GM23338 (cell line): Measurements from ENCODE around the gene PPP1R9A. TPM values are rescaled to one million over a fixed set of nuclear protein-coding genes. Genes with fewer than 3 reads are reported as not detected.

Experiments
- ATAC-seq: fragments of 200-7000 bp; cut with Tn5 transposase; 3 replicates; pipeline ENCODE4 v1.9.1; 2020
- DNase-seq: peaks from one replicate; pipeline ENCODE4 v3.0.0-alpha.2; 2015; ENCODE audit warnings: low spot score
- H2AFZ ChIP-seq: fragments of 200-600 bp; sonication (generic); 2 replicates; pipeline ENCODE4 v1.8.0; 2016; ENCODE audit warnings: antibody characterized with exemption, mild to moderate bottlenecking, moderate library complexity
- H3F3A ChIP-seq: fragments of 200-600 bp; sonication (generic); replicated peaks from 2 replicates; pipeline ENCODE4 v1.8.0; 2017; ENCODE audit warnings: antibody characterized with exemption, mixed run types, low read depth
- H3K27ac ChIP-seq: fragments of 200-600 bp; sonication (generic); 2 replicates; pipeline ENCODE4 v1.6.1; 2016; ENCODE audit warnings: low read depth
- H3K27me3 ChIP-seq: fragments of 200-600 bp; sonication (generic); 2 replicates; pipeline ENCODE4 v1.8.0; 2016; ENCODE audit warnings: mild to moderate bottlenecking, mixed run types, moderate library complexity; ENCODE audit not compliant: insufficient read depth
- H3K36me3 ChIP-seq: fragments of 200-600 bp; sonication (generic); 2 replicates; pipeline ENCODE4 v1.8.0; 2016; ENCODE audit warnings: mild to moderate bottlenecking; ENCODE audit not compliant: insufficient read depth
- H3K4me1 ChIP-seq: fragments of 200-600 bp; sonication (generic); 2 replicates; pipeline ENCODE4 v1.8.0; 2016; ENCODE audit warnings: mild to moderate bottlenecking, moderate library complexity; ENCODE audit not compliant: insufficient read depth
- H3K4me2 ChIP-seq: fragments of 200-600 bp; sonication (generic); 2 replicates; pipeline ENCODE4 v1.7.1; 2017; ENCODE audit warnings: mixed run types
- H3K4me3 ChIP-seq: fragments of 200-600 bp; sonication (generic); 2 replicates; pipeline ENCODE4 v1.6.1; 2016; ENCODE audit warnings: mixed run types
- H3K79me2 ChIP-seq: fragments of 200-600 bp; sonication (generic); replicated peaks from 2 replicates; pipeline ENCODE4 v1.8.0; 2017; ENCODE audit warnings: mild to moderate bottlenecking; ENCODE audit not compliant: insufficient read depth
- H3K9me2 ChIP-seq: fragments of 200-600 bp; sonication (generic); 2 replicates; pipeline ENCODE4 v1.8.0; 2017; ENCODE audit not compliant: insufficient read depth
- H4K20me1 ChIP-seq: fragments of 200-600 bp; sonication (generic); replicated peaks from 2 replicates; pipeline ENCODE4 v1.8.0; 2017; ENCODE audit warnings: mild to moderate bottlenecking; ENCODE audit not compliant: insufficient read depth
- H3K27ac Mint-ChIP-seq: 2 replicates; pipeline ENCODE4 v1.8.0; 2020; ENCODE audit warnings: inconsistent platforms, mild to moderate bottlenecking, moderate library complexity, mixed read lengths
- H3K27me3 Mint-ChIP-seq: 3 replicates; pipeline ENCODE4 v1.8.0; 2022; ENCODE audit warnings: low read depth, mild to moderate bottlenecking, moderate library complexity, mixed read lengths, inconsistent platforms; ENCODE audit not compliant: insufficient read depth, poor library complexity
- H3K36me3 Mint-ChIP-seq: 3 replicates; pipeline ENCODE4 v1.8.0; 2021; ENCODE audit warnings: low read depth, mild to moderate bottlenecking, inconsistent platforms, moderate library complexity, mixed read lengths
- H3K4me1 Mint-ChIP-seq: 3 replicates; pipeline ENCODE4 v1.8.0; 2020; ENCODE audit warnings: mild to moderate bottlenecking, inconsistent platforms, mixed read lengths
- H3K4me3 Mint-ChIP-seq: 3 replicates; pipeline ENCODE4 v1.8.0; 2021; ENCODE audit warnings: moderate library complexity, mild to moderate bottlenecking, inconsistent platforms, mixed read lengths
- H3K9me3 Mint-ChIP-seq: 3 replicates; pipeline ENCODE4 v1.8.0; 2020; ENCODE audit warnings: moderate library complexity, mild to moderate bottlenecking, inconsistent platforms, mixed read lengths
- CREB1 ChIP-seq: fragments of 250-450 bp; sonication (Bioruptor Pico); IDR thresholded peaks from 2 replicates; pipeline ENCODE4 v1.5.0; 2020; ENCODE audit warnings: low read depth, mild to moderate bottlenecking, moderate library complexity
- CTCF ChIP-seq, 2 experiments: fragments of 200-600 bp in 1 of 2; sonication (generic) in 1 of 2; conservative IDR thresholded peaks; 2 replicates each; pipeline versions ENCODE4 v1.5.1 to v1.6.1; 2016 to 2017; ENCODE audit warnings: antibody characterized with exemption in 2 of 2, low read depth in 2 of 2, mild to moderate bottlenecking in 2 of 2, moderate library complexity in 1 of 2
- ETS1 ChIP-seq: IDR thresholded peaks from 2 replicates; pipeline ENCODE4 v1.6.1; 2016; ENCODE audit warnings: antibody characterized with exemption
- EZH2 ChIP-seq: fragments of 200-600 bp; sonication (generic); IDR thresholded peaks from one replicate; pipeline ENCODE4 v1.8.0; 2017; ENCODE audit warnings: antibody characterized with exemption, mild to moderate bottlenecking, low read depth; ENCODE audit not compliant: unreplicated experiment
- EZH2phosphoT487 ChIP-seq: fragments of 200-600 bp; sonication (generic); IDR thresholded peaks from one replicate; pipeline ENCODE4 v1.8.1; 2018; ENCODE audit warnings: antibody characterized with exemption; ENCODE audit not compliant: unreplicated experiment
- JUNB ChIP-seq: IDR thresholded peaks from one replicate; pipeline ENCODE4 v1.6.1; 2016; ENCODE audit warnings: antibody characterized with exemption; ENCODE audit not compliant: unreplicated experiment
- NANOG ChIP-seq: IDR thresholded peaks from 2 replicates; pipeline ENCODE4 v1.6.1; 2016; ENCODE audit warnings: antibody characterized with exemption, borderline replicate concordance
- POLR2AphosphoS5 ChIP-seq: IDR thresholded peaks from 2 replicates; pipeline ENCODE4 v1.6.1; 2016; ENCODE audit warnings: antibody characterized with exemption, low read depth
- REST ChIP-seq: IDR thresholded peaks from one replicate; pipeline ENCODE4 v1.6.1; 2018; ENCODE audit warnings: antibody characterized with exemption; ENCODE audit not compliant: unreplicated experiment
- STAT1 ChIP-seq: IDR thresholded peaks from one replicate; pipeline ENCODE4 v1.6.1; 2016; ENCODE audit warnings: antibody characterized with exemption; ENCODE audit not compliant: unreplicated experiment
- ZNF114 ChIP-seq: fragments of 250-450 bp; sonication (Bioruptor Pico); IDR thresholded peaks from 2 replicates; pipeline ENCODE4 v1.5.0; 2020; ENCODE audit warnings: mild to moderate bottlenecking, moderate library complexity
- ZNF331 ChIP-seq: fragments of 250-450 bp; sonication (Bioruptor Pico); IDR thresholded peaks from 2 replicates; pipeline ENCODE4 v1.5.0; 2020; ENCODE audit warnings: low read depth, mild to moderate bottlenecking, moderate library complexity
- ZNF462 ChIP-seq: fragments of 250-450 bp; sonication (Bioruptor Pico); IDR thresholded peaks from 2 replicates; pipeline ENCODE4 v1.5.0; 2020; ENCODE audit warnings: mild to moderate bottlenecking, moderate library complexity
- polyA plus RNA-seq: library from polyadenylated mRNA; unstranded; fragments of >200 nt; fragmentation: Nextera tagmentation; extraction: Ambion mirVana; gene quantifications from 2 replicates; pipeline ENCODE4 v1.2.1, GENCODE V29; 2016
- total RNA-seq: library from RNA; depleted of rRNA; stranded (reverse); fragments of >200 nt; shearing (Covaris generic); gene quantifications from 2 replicates; pipeline ENCODE4 v1.2.3, GENCODE V29; 2014

The PPP1R9A gene
- total and polyA plus RNA-seq, 2 experiments from 2014 or later = 10.6 to 31.8 TPM

- Mint-ChIP-seq H3K36me3 (peaks cover 25% of the 10 kb centered on the region), H3K9me3 (peaks cover 29% of the 10 kb centered on the region), H3K4me3 (no peak overlapping the region), H3K27me3 (peaks cover 3% of the 10 kb centered on the region), H3K27ac (no peak overlapping the region), H3K4me1 (no peaks in the 10 kb centered on the region)
- no peaks in the 10 kb centered on the region for H3K79me2 ChIP-seq
- H3K27ac ChIP-seq = no peak overlapping the region
- TF ChIP-seq POLR2AphosphoS5 (no peak), ETS1 (no peak), ZNF462 (CRISPR knock-in tag) (no peak), CREB1 (CRISPR knock-in tag) (no peak), REST (no peak), EZH2phosphoT487 (no peak), STAT1 (no peak), ZNF331 (CRISPR knock-in tag) (no peak), JUNB (no peak), NANOG (no peak), ZNF114 (CRISPR knock-in tag) (no peak), EZH2 (no peak), CTCF (conservative IDR thresholded peaks at IDR 0.05; ENCODE audit: low read depth in 2 of 2) (no peak)
- no peaks in the 10 kb centered on the region for H3K4me1 ChIP-seq
- H3K4me2 ChIP-seq = no peak overlapping the region
- no peak overlapping the region for H3K4me3 ChIP-seq
- H3K36me3 ChIP-seq = peaks cover 6% of the 10 kb centered on the region; the same call in 1 of the 2 replicates
- H4K20me1 ChIP-seq = no peaks in the 10 kb centered on the region
- peaks cover 2% of the 10 kb centered on the region; the same call in 1 of the 2 replicates for H3K9me2 ChIP-seq
- ATAC-seq (no peak), DNase-seq (no peak)
- H3F3A ChIP-seq = no peaks in the 10 kb centered on the region
- H2AFZ ChIP-seq = no peak overlapping the region
- no peaks in the 10 kb centered on the region for H3K27me3 ChIP-seq
Measured at GRCh38 chr7:94875201-94875600, 32.2 kb upstream of the PPP1R9A start.
